Smooth muscle cell (in vitro differentiated cells): ENCODE results near the gene SBF1. TPM values are rescaled to one million over a fixed set of nuclear protein-coding genes. Genes with fewer than 3 reads are reported as not detected.

Source experiments
- DNase-seq: peaks from one replicate; lab custom pipeline; 2025; ENCODE audit not compliant: unreplicated experiment; lab: John Stamatoyannopoulos, UW
- H2AFZ ChIP-seq: fragments of 200-600 bp; sonication (generic); 2 replicates; pipeline ENCODE4 v1.6.0; 2016; ENCODE audit warnings: antibody characterized with exemption, low read depth, mild to moderate bottlenecking
- H3F3A ChIP-seq: fragments of 200-600 bp; sonication (generic); 2 replicates; pipeline ENCODE4 v1.6.0; 2017; ENCODE audit warnings: antibody characterized with exemption, low read depth
- H3K27ac ChIP-seq: fragments of 200-600 bp; sonication (generic); 2 replicates; pipeline ENCODE4 v1.5.1; 2016; ENCODE audit warnings: low read depth, mild to moderate bottlenecking
- H3K27me3 ChIP-seq: fragments of 200-600 bp; sonication (generic); 2 replicates; pipeline ENCODE4 v1.6.1; 2016; ENCODE audit warnings: low read depth, mild to moderate bottlenecking
- H3K36me3 ChIP-seq: fragments of 200-600 bp; sonication (generic); 2 replicates; pipeline ENCODE4 v1.5.1; 2016; ENCODE audit warnings: low read depth
- H3K4me1 ChIP-seq: fragments of 200-600 bp; sonication (generic); 2 replicates; pipeline ENCODE4 v1.5.1; 2016; ENCODE audit warnings: low read depth
- H3K4me2 ChIP-seq: fragments of 200-600 bp; sonication (generic); 2 replicates; pipeline ENCODE4 v1.6.0; 2016; ENCODE audit warnings: mild to moderate bottlenecking
- H3K4me3 ChIP-seq: fragments of 200-600 bp; sonication (generic); 2 replicates; pipeline ENCODE4 v1.5.1; 2016; ENCODE audit warnings: mild to moderate bottlenecking
- H3K79me2 ChIP-seq: fragments of 200-600 bp; sonication (generic); 2 replicates; pipeline ENCODE4 v1.6.0; 2016; ENCODE audit warnings: low read depth, mild to moderate bottlenecking
- H3K9ac ChIP-seq: fragments of 200-600 bp; sonication (generic); 2 replicates; pipeline ENCODE4 v1.6.0; 2016; ENCODE audit warnings: low read depth
- H3K9me3 ChIP-seq: fragments of 200-600 bp; sonication (generic); replicated peaks from 2 replicates; pipeline ENCODE4 v1.5.1; 2016; ENCODE audit warnings: low read depth
- H4K20me1 ChIP-seq: fragments of 200-600 bp; sonication (generic); 2 replicates; pipeline ENCODE4 v1.6.0; 2016; ENCODE audit warnings: low read depth
- WGBS: methylation state at CpG from one replicate; pipeline ENCODE4 v1.1.7; 2016; ENCODE audit warnings: low lambda C conversion rate; 5-methylcytosine and 5-hydroxymethylcytosine counted together
- polyA plus RNA-seq: library from polyadenylated mRNA; unstranded; fragments of >200 nt; fragmentation: Nextera tagmentation; extraction: Ambion mirVana; gene quantifications from 2 replicates; pipeline ENCODE4 v1.2.1, GENCODE V29; 2016
- total RNA-seq: library from RNA; depleted of rRNA; stranded (reverse); fragments of >200 nt; gene quantifications from 2 replicates; pipeline ENCODE4 v1.2.3, GENCODE V29; 2014
- TF ChIP-seq, protein P1 (sequence below): fragments of 200-600 bp; sonication (generic); IDR thresholded peaks from 2 replicates; pipeline ENCODE4 v1.5.1; 2017; ENCODE audit warnings: borderline replicate concordance, mild to moderate bottlenecking, antibody characterized with exemption; ENCODE audit not compliant: insufficient read depth, poor library complexity, severe bottlenecking

SBF1 gene
- total and polyA plus RNA-seq, 2 experiments from 2014 or later, result 37.3 to 53.6 TPM

DNA sequence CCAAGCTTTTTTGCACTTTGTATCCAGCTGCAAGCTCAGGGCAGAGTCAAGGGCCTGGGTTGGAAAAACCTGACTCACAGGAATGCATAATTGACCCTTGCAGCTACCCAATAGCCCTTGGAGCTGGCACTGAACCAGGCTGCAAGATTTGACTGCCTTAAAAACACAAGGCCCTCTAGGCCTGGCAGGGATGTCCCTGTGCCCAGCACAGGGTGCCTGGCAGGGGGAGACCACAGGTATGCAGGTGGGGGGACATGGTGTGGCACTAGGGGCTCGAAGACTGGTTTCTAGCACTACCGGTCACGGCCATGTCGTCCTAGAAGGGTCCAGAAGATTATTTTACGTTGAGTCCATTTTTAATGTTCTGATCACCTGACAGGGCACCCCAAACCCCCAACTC is 30.2 kb downstream of the SBF1 start:
- no peak overlapping the region for H3K27ac ChIP-seq
- TF ChIP-seq, protein P1, sequence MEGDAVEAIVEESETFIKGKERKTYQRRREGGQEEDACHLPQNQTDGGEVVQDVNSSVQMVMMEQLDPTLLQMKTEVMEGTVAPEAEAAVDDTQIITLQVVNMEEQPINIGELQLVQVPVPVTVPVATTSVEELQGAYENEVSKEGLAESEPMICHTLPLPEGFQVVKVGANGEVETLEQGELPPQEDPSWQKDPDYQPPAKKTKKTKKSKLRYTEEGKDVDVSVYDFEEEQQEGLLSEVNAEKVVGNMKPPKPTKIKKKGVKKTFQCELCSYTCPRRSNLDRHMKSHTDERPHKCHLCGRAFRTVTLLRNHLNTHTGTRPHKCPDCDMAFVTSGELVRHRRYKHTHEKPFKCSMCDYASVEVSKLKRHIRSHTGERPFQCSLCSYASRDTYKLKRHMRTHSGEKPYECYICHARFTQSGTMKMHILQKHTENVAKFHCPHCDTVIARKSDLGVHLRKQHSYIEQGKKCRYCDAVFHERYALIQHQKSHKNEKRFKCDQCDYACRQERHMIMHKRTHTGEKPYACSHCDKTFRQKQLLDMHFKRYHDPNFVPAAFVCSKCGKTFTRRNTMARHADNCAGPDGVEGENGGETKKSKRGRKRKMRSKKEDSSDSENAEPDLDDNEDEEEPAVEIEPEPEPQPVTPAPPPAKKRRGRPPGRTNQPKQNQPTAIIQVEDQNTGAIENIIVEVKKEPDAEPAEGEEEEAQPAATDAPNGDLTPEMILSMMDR, result no peak
- no peaks in the 10 kb centered on the region for H3K4me1 ChIP-seq
- no peak overlapping the region for H3K9ac ChIP-seq
- H4K20me1 ChIP-seq, result peaks cover 41% of the 10 kb centered on the region
- no peaks in the 10 kb centered on the region for H3K79me2 ChIP-seq
- DNase-seq, result no peak
- WGBS, result 100% methylated on average over 5 of the region's 5 CpGs
- H3K4me3 ChIP-seq, result no peak overlapping the region
- no peaks in the 10 kb centered on the region for H3K27me3 ChIP-seq
- H3K4me2 ChIP-seq, result no peak overlapping the region
- H3F3A ChIP-seq, result peaks cover 10% of the 10 kb centered on the region
- H3K36me3 ChIP-seq, result no peaks in the 10 kb centered on the region
- H3K9me3 ChIP-seq, result no peaks in the 10 kb centered on the region
- H2AFZ ChIP-seq, result no peak overlapping the region

DNA sequence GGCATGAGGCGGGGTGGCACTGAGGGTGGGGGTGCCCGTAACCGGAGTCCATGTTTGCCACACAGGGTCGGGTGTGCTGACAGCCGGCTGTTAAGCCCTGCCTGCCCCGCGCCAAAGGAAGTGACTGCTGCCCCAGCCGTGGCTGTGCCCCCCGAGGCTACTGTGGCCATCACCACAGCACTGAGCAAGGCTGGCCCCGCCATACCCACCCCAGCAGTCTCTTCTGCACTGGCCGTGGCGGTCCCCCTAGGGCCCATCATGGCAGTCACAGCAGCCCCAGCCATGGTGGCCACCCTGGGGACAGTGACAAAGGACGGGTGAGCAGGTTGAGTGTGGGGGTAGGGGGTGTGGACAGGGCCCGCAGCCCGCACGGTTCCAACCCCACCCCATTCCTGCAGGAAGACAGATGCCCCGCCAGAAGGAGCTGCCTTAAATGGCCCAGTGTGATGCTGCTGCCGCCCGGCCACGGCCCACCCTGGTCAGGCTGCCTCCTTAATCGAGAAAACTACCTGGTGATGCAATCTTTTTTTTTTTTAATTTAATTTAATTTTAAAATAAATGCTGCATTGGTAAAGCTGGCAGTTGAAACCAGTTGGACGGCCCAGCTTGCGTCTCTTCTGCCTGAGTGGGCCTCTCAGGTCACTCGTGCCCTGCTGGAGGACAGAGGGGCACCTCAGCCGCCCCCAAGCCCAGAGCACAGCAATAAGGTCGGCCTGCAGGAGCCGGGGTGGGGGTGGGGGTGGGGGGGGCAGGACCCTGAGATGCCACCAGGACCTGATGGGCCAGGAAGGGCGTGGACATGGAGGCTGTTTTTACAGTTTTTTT is 30.8 kb downstream of the SBF1 start:
- Histone ChIP-seq H3K4me1 (no peaks in the 10 kb centered on the region), H3K4me3 (no peak overlapping the region), H3K27me3 (no peaks in the 10 kb centered on the region), H4K20me1 (peaks cover 34% of the 10 kb centered on the region), H3K4me2 (no peak overlapping the region), H3K9ac (no peak overlapping the region), H3F3A (peaks cover 8% of the 10 kb centered on the region), H3K36me3 (no peaks in the 10 kb centered on the region), H3K27ac (no peak overlapping the region), H3K9me3 (no peaks in the 10 kb centered on the region), H3K79me2 (no peaks in the 10 kb centered on the region), H2AFZ (no peak overlapping the region)
- no peak for DNase-seq
- 93% methylated on average over 25 of the region's 28 CpGs for WGBS
- TF ChIP-seq, protein P1, result no peak

DNA sequence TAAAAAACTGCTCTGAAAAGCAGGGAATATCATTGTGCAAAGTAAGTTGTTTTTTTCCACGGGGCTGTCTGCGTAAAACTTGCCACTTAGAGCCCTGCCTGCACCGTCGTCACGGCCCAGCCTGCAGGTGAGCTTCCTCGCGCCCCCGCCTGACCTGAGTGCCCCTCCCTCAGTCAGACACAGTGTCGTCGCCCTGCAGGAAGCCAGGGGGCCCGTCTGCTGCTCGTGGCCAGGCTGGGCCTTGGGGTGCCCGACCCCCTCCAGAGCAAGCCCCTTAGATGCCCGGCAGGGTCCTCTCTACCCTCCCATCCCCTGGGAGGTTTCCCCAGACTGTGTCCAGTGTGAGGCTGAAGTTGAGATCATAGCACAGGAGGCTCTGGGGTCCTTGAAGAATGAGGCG is 31.6 kb downstream of the SBF1 start:
- no peaks in the 10 kb centered on the region for H3K4me1 ChIP-seq
- WGBS, result 92% methylated on average over 15 of the region's 15 CpGs
- H3K4me2 ChIP-seq, result no peak overlapping the region
- no peaks in the 10 kb centered on the region for H3K36me3 ChIP-seq
- no peak overlapping the region for H3K27ac ChIP-seq
- H2AFZ ChIP-seq, result no peak overlapping the region
- no peak for DNase-seq
- no peak overlapping the region for H3K9ac ChIP-seq
- no peaks in the 10 kb centered on the region for H3K27me3 ChIP-seq
- TF ChIP-seq, protein P1, result no peak
- H3F3A ChIP-seq, result peaks cover 8% of the 10 kb centered on the region
- H4K20me1 ChIP-seq, result peaks cover 26% of the 10 kb centered on the region
- no peaks in the 10 kb centered on the region for H3K79me2 ChIP-seq
- no peaks in the 10 kb centered on the region for H3K9me3 ChIP-seq
- H3K4me3 ChIP-seq, result no peak overlapping the region
